GM12874 (cell line): ENCODE results near the gene KCNB1.

Source experiments
- CTCF ChIP-seq: IDR thresholded peaks from 2 replicates; pipeline ENCODE4 v1.5.1; 2011; ENCODE audit warnings: low read depth, mild to moderate bottlenecking, control low read depth, low read length, moderate library complexity; ENCODE audit not compliant: insufficient read depth

KCNB1 gene

GRCh38 chr20:49328790-49329189 is 153.7 kb downstream of the KCNB1 start:
- TF ChIP-seq CTCF, result no peak

DNA sequence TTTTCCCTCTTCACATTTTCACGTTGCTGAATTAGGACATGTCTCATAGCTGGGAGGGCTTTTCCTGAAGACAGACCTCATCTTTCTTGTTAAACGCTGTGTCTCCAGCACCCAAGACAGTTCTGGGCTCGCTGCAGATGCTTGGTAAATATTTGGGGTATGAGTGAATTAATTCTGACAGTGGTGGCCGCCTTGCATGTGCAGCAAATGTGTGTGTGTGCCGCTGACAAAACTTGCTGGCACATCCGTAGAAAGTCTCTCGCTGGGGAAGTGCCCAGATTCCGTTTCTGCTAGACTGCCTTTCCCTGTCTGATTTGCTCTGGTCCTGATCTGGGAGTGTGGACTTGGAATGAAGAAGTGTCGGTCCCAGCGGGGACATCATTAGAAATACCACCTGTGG is 156.4 kb downstream of the KCNB1 start:
- no peak for TF ChIP-seq CTCF

DNA sequence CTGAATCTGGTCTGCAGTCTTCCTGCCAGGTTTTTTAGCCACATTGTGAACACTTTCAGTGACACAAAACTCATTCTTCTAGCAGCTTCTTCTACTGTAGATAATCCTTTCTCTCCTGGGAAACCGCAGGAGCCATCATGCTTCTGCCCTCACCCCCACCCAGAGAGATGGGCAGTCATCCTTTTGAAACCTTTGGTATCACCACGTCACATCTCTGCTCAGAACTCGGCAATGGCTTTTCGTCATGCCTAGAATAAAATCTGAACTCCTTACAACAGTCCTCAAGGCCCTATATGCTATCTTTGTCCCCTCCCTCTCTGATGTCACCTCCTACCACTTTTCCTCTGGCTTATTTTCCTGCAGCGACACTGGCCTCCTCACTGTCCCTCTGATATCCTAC is 158.2 kb downstream of the KCNB1 start:
- TF ChIP-seq CTCF, result no peak

GRCh38 chr20:49323622-49324238 is 158.7 kb downstream of the KCNB1 start:
- TF ChIP-seq CTCF, result peak; percentile 30; the same call in 1 of the 2 replicates

- no peak for TF ChIP-seq CTCF
These were observed 162.0 kb downstream of the KCNB1 start for GRCh38 chr20:49320460-49320859.

DNA sequence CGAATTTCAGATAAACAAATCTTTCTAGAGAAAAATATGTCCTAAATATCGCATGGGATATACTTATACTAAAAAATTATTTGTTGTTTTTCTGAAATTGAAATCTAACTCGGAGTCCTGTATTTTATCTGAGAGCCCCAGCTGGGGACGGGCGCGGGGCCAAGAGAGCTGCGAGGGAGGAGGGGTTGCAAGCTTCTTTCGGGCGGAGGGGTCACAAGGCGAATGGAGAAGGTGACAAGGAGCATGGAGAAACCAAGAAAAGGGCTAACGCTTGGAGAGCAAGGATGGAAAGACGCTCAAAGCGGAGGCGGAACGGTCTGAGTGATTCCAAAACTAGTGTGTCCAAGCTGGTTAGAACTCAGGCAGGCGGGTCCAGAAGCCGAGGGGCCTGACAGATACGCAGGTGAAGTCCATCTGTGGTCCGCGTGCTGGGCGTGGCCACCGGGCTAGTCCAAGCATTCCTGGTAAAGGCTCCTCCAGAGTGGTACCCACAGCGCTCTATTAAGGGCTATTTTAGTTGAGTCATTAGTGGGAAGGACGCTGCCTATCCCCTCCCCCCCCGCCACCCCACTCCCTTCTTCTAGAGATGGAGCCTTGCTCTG is 163.2 kb downstream of the KCNB1 start:
- TF ChIP-seq CTCF, result no peak

GRCh38 chr20:49318430-49319207 is 163.8 kb downstream of the KCNB1 start:
- no peak for TF ChIP-seq CTCF
